ENCODE measurements around the gene ESPN.

DNA sequence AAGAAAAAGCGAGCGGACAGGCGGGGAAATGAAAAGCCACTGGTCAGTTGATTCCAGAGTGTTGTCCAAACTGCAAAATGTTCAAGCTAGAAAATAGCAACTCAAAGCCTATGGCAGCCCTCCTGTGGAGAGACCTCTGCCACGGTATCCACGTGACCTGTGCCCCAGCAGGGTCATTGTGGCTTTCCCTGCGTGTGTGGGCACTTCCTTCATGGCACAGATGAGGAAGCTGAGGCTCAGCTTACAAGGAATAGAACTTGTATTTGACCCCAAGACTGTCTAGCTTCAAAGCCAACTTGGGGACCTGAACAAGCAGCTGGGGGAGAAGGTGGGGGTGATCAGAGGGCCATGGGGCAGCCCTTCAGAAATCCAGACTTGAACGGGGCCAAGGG lies 82.5 kb downstream of the ESPN start:
- TF ChIP-seq, protein P1, sequence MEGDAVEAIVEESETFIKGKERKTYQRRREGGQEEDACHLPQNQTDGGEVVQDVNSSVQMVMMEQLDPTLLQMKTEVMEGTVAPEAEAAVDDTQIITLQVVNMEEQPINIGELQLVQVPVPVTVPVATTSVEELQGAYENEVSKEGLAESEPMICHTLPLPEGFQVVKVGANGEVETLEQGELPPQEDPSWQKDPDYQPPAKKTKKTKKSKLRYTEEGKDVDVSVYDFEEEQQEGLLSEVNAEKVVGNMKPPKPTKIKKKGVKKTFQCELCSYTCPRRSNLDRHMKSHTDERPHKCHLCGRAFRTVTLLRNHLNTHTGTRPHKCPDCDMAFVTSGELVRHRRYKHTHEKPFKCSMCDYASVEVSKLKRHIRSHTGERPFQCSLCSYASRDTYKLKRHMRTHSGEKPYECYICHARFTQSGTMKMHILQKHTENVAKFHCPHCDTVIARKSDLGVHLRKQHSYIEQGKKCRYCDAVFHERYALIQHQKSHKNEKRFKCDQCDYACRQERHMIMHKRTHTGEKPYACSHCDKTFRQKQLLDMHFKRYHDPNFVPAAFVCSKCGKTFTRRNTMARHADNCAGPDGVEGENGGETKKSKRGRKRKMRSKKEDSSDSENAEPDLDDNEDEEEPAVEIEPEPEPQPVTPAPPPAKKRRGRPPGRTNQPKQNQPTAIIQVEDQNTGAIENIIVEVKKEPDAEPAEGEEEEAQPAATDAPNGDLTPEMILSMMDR (IDR thresholded peaks at IDR 0.05 in 8 of 11, conservative IDR thresholded peaks at IDR 0.05 in 3 of 11): no peak
- TF ChIP-seq POLR2AphosphoS5 (IDR thresholded peaks at IDR 0.05) (peak in 1 of 3 donors; percentile 21), POLR2A (IDR thresholded peaks at IDR 0.05) (no peak)

Data from spleen (tissue), 7 donors.